Caco-2 (cell line): ENCODE measurements around the gene PLIN5. TPM values are rescaled to one million over a fixed set of nuclear protein-coding genes. Genes with fewer than 3 reads are reported as not detected.

Experiments
- BruUV-seq: library from RNA; stranded (reverse); fragments of 400-500 nt; replicated peaks from 2 replicates; lab custom pipeline; 2021; lab: Mats Ljungman, UMichigan
- CTCF ChIA-PET: fragments of 300-600 bp; sonication (Branson Sonifier 250); formaldehyde crosslinking; loops from one replicate; lab custom pipeline; 2022; ENCODE audit warnings: antibody characterized with exemption; lab: Charles Lee
- POLR2A ChIA-PET: fragments of 300-600 bp; sonication (Branson Sonifier 250); formaldehyde crosslinking; loops from one replicate; lab custom pipeline; 2022; ENCODE audit warnings: antibody characterized with exemption; lab: Charles Lee
- DNase-seq, 2 experiments: peaks; one replicate each; pipeline versions ENCODE4 v3.0.0 to v3.0.0-alpha.2; 2020 to 2022
- H3K27me3 ChIP-seq: replicated peaks from 2 replicates; pipeline ENCODE4 v1.6.0; 2011; ENCODE audit warnings: low read length; ENCODE audit not compliant: control insufficient read depth, insufficient read depth
- H3K36me3 ChIP-seq: 2 replicates; pipeline ENCODE4 v1.5.1; 2011; ENCODE audit warnings: low read length; ENCODE audit not compliant: control insufficient read depth, insufficient read depth
- H3K4me1 ChIP-seq: fragments of 250-450 bp; sonication (Bioruptor Pico); 2 replicates; pipeline ENCODE4 v1.5.1; 2020; ENCODE audit warnings: mild to moderate bottlenecking
- H3K4me3 ChIP-seq: 2 replicates; pipeline ENCODE4 v1.5.1; 2011; ENCODE audit warnings: low read depth, mild to moderate bottlenecking, control low read depth, low read length
- H3K9me3 ChIP-seq: fragments of 250-450 bp; sonication (Bioruptor Pico); 2 replicates; pipeline ENCODE4 v1.5.1; 2020; ENCODE audit warnings: mild to moderate bottlenecking, moderate library complexity
- H3K27ac Mint-ChIP-seq: one replicate; pipeline ENCODE4 v1.8.0; 2022; ENCODE audit warnings: mixed read lengths; ENCODE audit not compliant: unreplicated experiment
- H3K27me3 Mint-ChIP-seq: one replicate; pipeline ENCODE4 v1.8.0; 2022; ENCODE audit warnings: mixed read lengths; ENCODE audit not compliant: insufficient read depth, unreplicated experiment
- H3K36me3 Mint-ChIP-seq: one replicate; pipeline ENCODE4 v1.8.0; 2022; ENCODE audit warnings: mild to moderate bottlenecking, mixed read lengths; ENCODE audit not compliant: insufficient read depth, unreplicated experiment
- H3K4me1 Mint-ChIP-seq: one replicate; pipeline ENCODE4 v1.8.0; 2022; ENCODE audit warnings: low read depth, mixed read lengths; ENCODE audit not compliant: unreplicated experiment
- H3K4me3 Mint-ChIP-seq: one replicate; pipeline ENCODE4 v1.8.0; 2022; ENCODE audit warnings: mild to moderate bottlenecking, moderate library complexity, mixed read lengths; ENCODE audit not compliant: unreplicated experiment
- H3K9me3 Mint-ChIP-seq: one replicate; pipeline ENCODE4 v1.8.0; 2022; ENCODE audit warnings: mixed read lengths; ENCODE audit not compliant: unreplicated experiment
- CTCF ChIP-seq, 2 experiments: fragments of 200-600 bp in 1 of 2; IDR thresholded peaks; 1 replicate in 1 of 2; 2 replicates in 1 of 2; pipeline versions ENCODE4 v1.5.1 to v1.8.0; 2011 to 2022; ENCODE audit warnings: antibody characterized with exemption in 1 of 2, control low read depth in 1 of 2, inconsistent platforms in 1 of 2, low read depth in 1 of 2, low read length in 1 of 2, mild to moderate bottlenecking in 1 of 2, moderate library complexity in 1 of 2; ENCODE audit not compliant: insufficient read depth in 1 of 2, severe bottlenecking in 1 of 2, unreplicated experiment in 1 of 2
- intact Hi-C: fragments of 100-400 bp; cut with micrococcal nuclease; formaldehyde crosslinking; loops from one replicate; pipeline ENCODE4 v1.10.0; 2022; ENCODE audit not compliant: unreplicated experiment
- total RNA-seq: library from RNA; stranded (reverse); gene quantifications from 2 replicates; pipeline ENCODE4 v1.2.3, GENCODE V29; 2022

PLIN5 gene
- total RNA-seq, 1 experiment from 2014 or later: 0.73 TPM

DNA sequence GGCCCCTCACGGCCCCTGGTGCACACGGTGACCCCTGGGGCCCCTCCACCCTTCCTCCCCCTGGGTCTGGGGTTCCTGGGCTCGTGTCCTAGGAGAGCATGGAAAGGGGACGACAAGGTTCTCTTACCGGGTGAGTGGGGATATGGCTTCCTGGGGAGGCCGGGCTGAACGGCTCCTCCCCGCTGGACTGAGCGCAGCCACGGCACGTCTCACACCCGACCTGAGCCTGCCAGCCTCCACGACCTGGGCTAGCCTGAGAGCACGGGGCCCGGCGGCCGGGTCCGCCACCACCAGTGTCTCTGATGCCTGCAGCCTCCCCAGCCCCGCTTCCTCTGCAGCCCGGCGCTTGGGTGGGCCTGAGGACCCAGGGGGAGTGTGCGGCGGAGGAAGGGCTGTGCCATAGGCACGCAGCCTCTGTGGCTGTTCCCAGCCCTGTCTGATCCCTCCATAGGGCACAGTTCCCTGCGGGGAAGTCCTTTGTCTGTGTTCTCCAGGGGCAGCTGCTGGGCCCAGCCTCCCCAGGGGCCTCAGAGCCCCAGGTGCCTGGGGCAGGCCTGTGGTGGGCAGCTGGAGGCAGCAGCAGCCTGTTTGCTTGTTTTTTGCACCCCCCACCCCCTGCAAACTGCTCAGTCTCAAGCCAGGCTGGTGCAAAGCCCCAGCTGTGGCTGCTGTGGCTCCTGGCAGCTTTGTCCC is 31.7 kb downstream of the PLIN5 start:
- no peaks in the 10 kb centered on the region for H3K4me1 ChIP-seq
- H3K36me3 Mint-ChIP-seq: peaks cover 37% of the 10 kb centered on the region
- intact Hi-C loops: no loop called here
- no peak for DNase-seq
- POLR2A ChIA-PET: no interaction called here
- CTCF ChIA-PET: no interaction called here
- H3K27me3 Mint-ChIP-seq: no peaks in the 10 kb centered on the region
- H3K9me3 Mint-ChIP-seq: no peaks in the 10 kb centered on the region
- no TSS peak for BruUV-seq
- no peak overlapping the region for H3K27ac Mint-ChIP-seq
- no peaks in the 10 kb centered on the region for H3K36me3 ChIP-seq
- no peak overlapping the region for H3K4me3 ChIP-seq
- no peaks in the 10 kb centered on the region for H3K27me3 ChIP-seq
- no peak overlapping the region for H3K4me3 Mint-ChIP-seq
- H3K9me3 ChIP-seq: no peaks in the 10 kb centered on the region
- TF ChIP-seq CTCF (IDR thresholded peaks at IDR 0.05; ENCODE audit: insufficient read depth in 1 of 2, low read depth in 1 of 2, low read length in 1 of 2, severe bottlenecking in 1 of 2, unreplicated experiment in 1 of 2): no peak
- H3K4me1 Mint-ChIP-seq: no peaks in the 10 kb centered on the region

DNA sequence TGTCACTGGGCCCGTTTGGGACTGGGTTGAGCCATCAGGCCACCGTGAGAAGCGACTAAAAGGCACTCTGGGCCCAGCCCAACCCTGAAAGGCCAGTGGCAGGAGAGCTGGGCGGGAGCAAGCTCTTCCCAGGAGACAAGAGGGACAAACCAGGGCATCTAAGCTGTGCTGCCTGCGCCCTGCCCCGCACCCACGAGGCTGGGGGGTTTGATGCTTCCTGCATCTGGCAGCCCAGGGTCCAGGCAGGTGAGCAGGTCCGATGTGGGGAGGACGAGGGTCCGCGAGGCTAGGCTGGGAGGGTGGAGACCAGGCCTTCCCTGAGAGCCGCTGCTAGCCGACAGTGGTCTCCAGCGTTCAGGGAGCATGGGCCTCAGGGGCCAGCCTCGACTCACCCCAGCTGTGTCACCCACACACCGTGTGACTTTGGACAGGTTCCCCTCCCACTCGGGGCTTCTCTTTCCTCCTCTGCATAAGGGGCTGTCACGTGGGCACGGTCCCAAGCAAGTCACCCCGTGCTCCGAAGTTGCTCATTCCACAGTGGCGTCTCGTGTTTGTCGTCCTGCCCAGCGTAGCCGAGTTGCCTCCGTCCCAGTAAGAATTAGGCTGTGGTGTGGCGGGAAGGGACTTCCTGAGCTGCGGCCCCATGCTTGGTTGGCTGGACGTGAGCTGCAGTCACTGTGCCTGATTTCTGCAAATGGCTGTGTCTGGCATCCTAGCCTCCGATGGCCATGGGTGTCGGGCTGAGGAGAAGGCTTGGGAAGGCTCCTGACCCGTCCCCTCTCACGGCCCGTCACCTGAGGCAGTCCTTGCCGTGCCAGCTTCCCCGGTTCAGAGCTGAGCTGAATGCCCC is 32.5 kb downstream of the PLIN5 start:
- no TSS peak for BruUV-seq

More for the DNA sequence above, 32.5 kb downstream of the PLIN5 start:
- H3K9me3 Mint-ChIP-seq: no peaks in the 10 kb centered on the region
- no peak for TF ChIP-seq CTCF (IDR thresholded peaks at IDR 0.05; ENCODE audit: insufficient read depth in 1 of 2, low read depth in 1 of 2, low read length in 1 of 2, severe bottlenecking in 1 of 2, unreplicated experiment in 1 of 2)
- H3K36me3 Mint-ChIP-seq: peaks cover 33% of the 10 kb centered on the region
- Histone ChIP-seq H3K27me3 (no peaks in the 10 kb centered on the region), H3K9me3 (no peaks in the 10 kb centered on the region), H3K4me3 (no peak overlapping the region), H3K36me3 (no peaks in the 10 kb centered on the region), H3K4me1 (no peaks in the 10 kb centered on the region)
- no peak overlapping the region for H3K27ac Mint-ChIP-seq
- DNase-seq: no peak
- ChIA-PET CTCF (no interaction called here), POLR2A (no interaction called here)
- no peak overlapping the region for H3K4me3 Mint-ChIP-seq
- H3K27me3 Mint-ChIP-seq: no peaks in the 10 kb centered on the region
- H3K4me1 Mint-ChIP-seq: no peaks in the 10 kb centered on the region
- intact Hi-C loops: no loop called here
